ENCODE measurements around the gene SMNDC1.
"Not testable (repeated sequence)": the region's sequence is repeated elsewhere in the genome, so short reads cannot be mapped to it uniquely, and the experiment has no call there.

SMNDC1 gene

GRCh38 chr10:110251392-110251791 lies 53.3 kb downstream of the SMNDC1 start:
- DNase-seq (ENCODE audit: low spot score), result peak; percentile 46

GRCh38 chr10:110249489-110249888 lies 55.2 kb downstream of the SMNDC1 start:
- peak; percentile 44 for DNase-seq (ENCODE audit: low spot score)

- not testable (repeated sequence) for DNase-seq (ENCODE audit: low spot score)
Measured at GRCh38 chr10:110247833-110248232, 56.9 kb downstream of the SMNDC1 start.

GRCh38 chr10:110244550-110244949 lies 60.2 kb downstream of the SMNDC1 start:
- no peak for DNase-seq (ENCODE audit: low spot score)

- DNase-seq (ENCODE audit: low spot score), result no peak
Measured at GRCh38 chr10:110242511-110242910, 62.2 kb downstream of the SMNDC1 start.

- DNase-seq (ENCODE audit: low spot score), result no peak
Measured at GRCh38 chr10:110241841-110242240, 62.9 kb downstream of the SMNDC1 start.

- DNase-seq (ENCODE audit: low spot score), result no peak
Measured at GRCh38 chr10:110241407-110241806, 63.3 kb downstream of the SMNDC1 start.

All from activated CD4-positive, alpha-beta T cell treated with anti-CD3 and anti-CD28 coated beads, Interleukin-2, Interleukin-4, amounts not matched to agents 100 ng/mL and 50 ng/mL, durations not matched to agents 16 hours and 8 hours (primary cell).